RPMI8226 (cell line): ENCODE measurements around the gene TPRA1.
"Not testable (repeated sequence)": the region's sequence is repeated elsewhere in the genome, so short reads cannot be mapped to it uniquely, and the experiment has no call there.

ENCODE experiments used
- DNase-seq: peaks from one replicate; pipeline ENCODE4 v3.0.0-alpha.2; 2015

The TPRA1 gene

GRCh38 chr3:127615631-127616305, 25.2 kb upstream of the TPRA1 start:
- DNase-seq: no peak

DNA sequence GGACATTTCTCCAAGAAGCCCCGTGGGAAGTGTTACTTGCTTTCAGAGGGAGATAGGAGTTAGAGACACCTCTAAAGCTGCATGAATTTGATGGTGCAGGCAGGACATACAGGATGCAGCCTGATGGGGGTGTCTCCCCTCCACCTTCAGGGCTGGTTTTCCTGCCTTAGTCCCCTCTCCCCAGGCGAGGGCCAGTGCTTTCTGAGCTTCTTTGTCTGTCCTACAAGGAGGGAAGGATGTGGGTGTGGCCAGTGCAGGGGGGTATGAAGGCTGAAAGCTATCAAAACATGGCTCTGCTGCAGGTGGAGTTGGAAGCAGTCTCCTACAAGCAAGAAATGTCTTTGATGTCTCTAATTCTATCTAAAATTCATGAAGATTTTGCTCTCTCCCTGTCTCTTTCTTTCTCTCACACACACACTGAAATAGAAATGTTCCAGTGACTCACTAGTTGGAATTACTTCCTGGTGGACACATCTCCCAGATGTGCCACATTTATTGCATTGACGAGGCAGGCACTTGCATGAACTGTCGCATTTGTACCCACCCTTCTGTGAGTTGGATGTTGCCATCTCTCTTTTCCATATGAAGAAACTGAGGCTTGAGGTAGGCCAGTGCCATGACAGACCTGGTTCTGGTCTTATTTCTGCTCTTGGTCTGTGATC, 24.5 kb upstream of the TPRA1 start:
- DNase-seq: no peak

- DNase-seq: no peak
These were observed 22.9 kb upstream of the TPRA1 start for GRCh38 chr3:127613406-127613805.

- DNase-seq: no peak
These were observed 22.4 kb upstream of the TPRA1 start for GRCh38 chr3:127612966-127613365.

DNA sequence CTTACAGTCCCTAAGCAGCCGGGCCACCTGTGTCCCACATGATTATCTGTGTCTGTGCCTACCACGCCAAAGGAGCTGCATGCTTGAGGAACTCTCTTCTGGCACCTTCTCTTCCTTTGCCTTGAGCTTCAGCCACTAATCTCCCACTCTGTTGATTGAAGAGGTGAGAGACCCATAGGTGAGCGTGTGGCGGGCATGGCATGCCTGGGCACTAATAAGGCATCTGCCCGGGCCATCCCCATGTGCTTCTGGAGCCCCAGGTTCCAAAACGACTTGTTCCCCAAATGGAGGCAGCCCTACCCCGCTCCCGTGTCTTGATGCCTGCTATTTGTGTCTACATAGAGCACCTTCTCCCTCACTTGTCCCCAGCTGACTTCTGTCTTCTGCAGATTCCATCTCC, 20.7 kb upstream of the TPRA1 start:
- no peak for DNase-seq

GRCh38 chr3:127610105-127610504, 19.6 kb upstream of the TPRA1 start:
- DNase-seq: no peak

- DNase-seq: no peak
These were observed 17.8 kb upstream of the TPRA1 start for GRCh38 chr3:127608362-127608718.

GRCh38 chr3:127607675-127608361, 17.3 kb upstream of the TPRA1 start:
- DNase-seq: no peak

DNA sequence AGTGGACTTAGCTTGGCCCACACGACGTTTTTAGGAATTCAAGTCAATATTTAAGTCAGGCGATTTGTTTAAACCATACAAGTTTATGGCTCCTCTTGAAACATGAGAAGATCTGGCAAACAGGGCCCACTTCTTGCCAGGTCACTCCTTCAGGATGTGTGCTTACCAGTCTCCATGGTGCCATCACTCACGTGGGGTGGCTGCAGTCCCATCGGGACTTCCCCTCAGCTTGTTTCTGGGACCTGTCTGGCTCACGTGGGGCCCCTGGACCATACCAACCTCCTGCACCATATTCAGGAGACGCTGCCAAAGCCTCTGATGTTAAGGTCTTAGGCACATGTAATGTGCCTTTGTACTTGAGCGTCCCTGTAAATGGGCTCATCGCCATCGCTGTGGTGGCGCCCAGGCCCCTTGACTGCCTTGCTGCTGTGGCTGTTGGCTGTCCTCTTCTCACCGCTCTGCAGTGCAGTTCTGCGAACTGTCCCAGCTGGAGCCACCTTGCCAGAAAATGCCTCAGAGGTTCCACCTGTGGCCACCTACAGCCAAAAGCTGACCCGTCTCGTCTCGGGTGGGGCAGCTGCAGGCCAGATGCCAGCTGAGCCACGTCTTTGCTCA, 16.6 kb upstream of the TPRA1 start:
- no peak for DNase-seq

DNA sequence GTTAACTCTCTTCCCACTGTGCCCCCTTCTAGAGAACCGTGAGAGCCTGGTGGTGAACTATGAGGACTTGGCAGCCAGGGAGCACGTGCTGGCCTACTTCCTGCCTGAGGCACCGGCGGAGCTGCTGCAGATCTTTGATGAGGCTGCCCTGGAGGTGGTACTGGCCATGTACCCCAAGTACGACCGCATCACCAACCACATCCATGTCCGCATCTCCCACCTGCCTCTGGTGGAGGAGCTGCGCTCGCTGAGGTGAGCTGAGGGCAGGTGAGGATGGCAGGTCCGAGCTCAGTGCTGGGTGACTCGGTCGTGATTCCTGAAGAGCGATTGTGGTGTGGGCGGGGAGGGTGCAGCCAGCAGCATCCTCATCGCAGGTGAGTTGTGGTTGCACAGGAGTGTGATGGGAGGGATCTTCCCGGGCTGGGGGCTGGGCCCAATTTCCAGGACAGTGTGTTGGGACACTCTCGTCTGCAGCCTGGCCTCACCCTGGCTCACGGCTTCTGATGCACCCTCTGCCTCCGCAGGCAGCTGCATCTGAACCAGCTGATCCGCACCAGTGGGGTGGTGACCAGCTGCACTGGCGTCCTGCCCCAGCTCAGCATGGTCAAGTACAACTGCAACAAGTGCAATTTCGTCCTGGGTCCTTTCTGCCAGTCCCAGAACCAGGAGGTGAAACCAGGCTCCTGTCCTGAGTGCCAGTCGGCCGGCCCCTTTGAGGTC, 15.7 kb upstream of the TPRA1 start:
- DNase-seq: no peak

DNA sequence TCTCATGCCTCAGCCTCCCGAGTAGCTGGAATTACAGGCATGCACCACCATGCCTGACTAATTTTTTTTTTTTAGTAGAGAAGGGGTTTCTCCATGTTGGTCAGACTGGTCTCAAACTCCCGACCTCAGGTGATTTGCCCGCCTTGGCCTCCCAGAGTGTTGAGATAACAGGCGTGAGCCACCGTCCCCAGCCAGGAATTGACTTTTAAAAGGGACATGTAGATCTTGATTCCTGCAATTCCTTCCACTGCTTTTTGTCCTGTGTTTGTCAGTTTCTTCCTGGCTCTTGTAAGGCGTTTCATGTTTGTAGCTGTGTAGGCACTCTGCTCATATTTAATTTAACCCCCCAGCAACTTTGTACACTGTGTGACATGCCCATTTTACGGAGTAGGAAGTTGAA, 15.0 kb upstream of the TPRA1 start:
- DNase-seq: not testable (repeated sequence)

- DNase-seq: no peak
These were observed 14.1 kb upstream of the TPRA1 start for GRCh38 chr3:127604546-127605165.

DNA sequence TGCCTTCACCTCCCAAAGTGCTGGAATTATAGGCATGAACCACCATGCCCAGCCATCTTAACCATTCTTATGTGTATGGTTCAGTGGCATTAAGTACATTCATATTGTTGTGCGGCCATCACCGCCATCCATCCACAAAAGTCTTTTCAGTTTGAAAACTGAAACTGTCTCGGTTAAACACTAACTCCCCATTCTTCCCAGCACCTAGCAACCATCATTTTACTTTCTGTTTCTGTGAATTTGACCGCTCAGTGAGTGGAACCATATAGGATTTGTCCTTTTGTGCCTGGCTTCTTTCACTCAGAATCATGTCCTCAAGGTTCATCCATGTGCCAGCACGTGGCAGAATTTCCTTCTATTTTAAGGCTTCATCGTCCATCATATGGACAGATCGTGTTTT, 13.5 kb upstream of the TPRA1 start:
- DNase-seq: no peak

DNA sequence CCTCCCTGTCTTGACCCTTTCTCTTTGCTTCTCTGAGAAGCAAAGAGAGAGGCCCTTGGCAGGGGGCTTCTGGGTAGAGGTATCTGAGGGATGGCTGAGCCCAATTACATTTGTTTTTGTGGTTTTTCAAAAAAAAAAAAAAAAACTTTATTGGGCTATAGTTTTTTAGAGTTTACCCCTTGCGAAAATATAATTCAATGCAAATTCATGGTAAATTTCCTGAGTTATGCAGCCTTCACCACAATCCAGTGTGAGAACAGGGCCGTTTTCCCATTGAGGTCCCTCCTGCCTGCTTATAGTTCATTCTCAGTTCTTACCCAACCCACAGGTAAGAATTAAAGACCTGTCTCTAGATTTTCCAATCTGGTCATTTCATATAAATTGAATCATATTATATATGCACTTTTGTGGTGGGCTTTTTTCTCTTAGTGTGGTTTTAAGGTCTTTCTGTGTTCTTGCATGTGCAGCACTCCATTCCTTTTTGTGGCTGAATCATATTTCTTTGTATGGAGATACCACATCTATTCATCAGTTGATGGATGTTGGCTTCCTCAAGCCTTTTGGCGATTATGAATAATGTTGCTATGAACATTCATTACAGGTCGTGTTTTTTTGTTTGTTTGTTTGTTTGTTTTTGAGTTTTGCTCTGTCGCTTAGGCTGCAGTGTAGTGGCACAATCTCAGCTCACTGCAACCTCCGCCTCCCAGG, 10.4 kb upstream of the TPRA1 start:
- no peak for DNase-seq

- no peak for DNase-seq
These were observed 8.5 kb upstream of the TPRA1 start for GRCh38 chr3:127598841-127599570.

DNA sequence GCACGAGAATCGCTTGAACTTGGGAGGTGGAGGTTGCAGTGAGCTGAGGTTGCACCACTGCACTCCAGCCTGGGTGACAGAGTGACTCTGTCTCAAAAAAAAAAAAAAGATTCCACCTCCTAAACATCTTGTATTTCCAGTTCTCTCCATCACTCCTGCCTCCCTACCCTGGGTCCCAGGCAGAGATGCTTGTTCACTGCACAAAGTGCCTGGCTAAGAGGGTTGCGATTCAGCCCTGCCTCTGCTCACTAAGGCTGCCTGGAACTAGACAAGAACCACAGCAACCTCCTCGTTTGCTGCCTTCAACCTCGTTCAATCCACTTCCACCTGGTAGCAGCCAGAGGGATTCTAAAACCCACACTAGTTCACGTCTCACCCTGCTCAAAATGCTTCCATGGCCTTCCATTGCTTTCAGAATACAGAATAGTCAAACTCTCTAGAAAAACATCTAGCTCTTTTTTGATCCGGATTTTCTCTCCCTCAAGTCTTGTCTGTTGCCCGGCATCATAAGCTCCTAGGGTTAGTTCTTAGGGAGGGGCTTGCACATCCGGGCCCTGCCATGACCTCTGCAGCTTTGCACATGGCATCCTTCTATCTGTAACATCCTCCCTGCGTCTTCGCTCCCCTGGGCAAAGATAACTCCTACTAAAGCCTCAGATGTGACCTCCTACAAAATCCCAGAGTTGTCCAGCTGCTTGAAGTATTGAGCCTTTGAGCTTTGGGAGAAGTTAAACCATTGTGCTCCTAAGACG, 6.7 kb upstream of the TPRA1 start:
- DNase-seq: no peak

DNA sequence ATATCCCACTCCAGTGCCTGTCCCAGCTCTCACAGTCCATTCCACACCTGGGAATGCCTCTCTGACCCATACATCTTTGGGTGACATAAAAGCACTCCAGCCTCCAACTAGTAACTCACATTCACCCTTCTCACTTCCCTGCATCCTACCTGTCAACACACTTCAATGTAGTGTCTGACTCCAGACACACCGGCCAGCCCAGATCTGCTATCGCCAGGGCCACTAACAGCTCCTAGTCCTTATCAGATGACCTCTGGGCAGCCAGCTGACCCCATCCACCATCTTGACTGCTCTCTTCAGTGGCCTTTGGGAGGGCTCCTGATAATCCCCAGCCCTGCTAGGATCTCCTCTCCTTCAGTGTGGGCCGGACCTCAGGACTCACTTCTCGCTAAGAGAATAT, 4.8 kb upstream of the TPRA1 start:
- no peak for DNase-seq

DNA sequence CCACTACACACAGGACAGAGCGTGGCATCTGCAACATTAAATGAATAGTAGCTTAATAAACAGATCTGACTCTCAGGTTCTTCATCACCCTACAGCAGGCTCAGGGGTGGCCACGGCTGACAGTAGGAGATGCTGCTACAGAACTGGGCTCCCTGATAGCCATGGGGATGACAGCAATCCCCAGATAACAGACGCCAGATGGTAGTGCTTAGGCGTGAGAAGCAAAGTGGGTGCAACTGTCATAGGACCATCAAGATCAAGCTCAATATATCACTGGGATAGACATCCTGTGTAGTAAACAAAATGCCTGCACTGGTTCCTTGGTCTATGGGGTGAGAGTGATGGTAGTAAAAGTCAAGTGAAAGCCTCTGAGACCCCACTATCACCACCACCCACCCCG, 2.6 kb upstream of the TPRA1 start:
- no peak for DNase-seq

GRCh38 chr3:127590282-127590592, 296 bp downstream of the TPRA1 start:
- DNase-seq: no peak

GRCh38 chr3:127589600-127590281, 792 bp downstream of the TPRA1 start:
- peak; percentile 23 for DNase-seq
